ENCODE data around the gene GGA2.

The GGA2 gene

GRCh38 chr16:23420011-23420410, 90.3 kb downstream of the GGA2 start:
- DNase-seq (ENCODE audit: low read depth), result peak; percentile 70
- H3K4me3 ChIP-seq (ENCODE audit: low read depth, low read length), result no peak overlapping the region
- no peak for TF ChIP-seq CTCF (conservative IDR thresholded peaks at IDR 0.05; ENCODE audit: low read depth, low read length)

- H3K4me3 ChIP-seq (ENCODE audit: low read depth, low read length), result no peak overlapping the region
- no peak for DNase-seq (ENCODE audit: low read depth)
- no peak for TF ChIP-seq CTCF (conservative IDR thresholded peaks at IDR 0.05; ENCODE audit: low read depth, low read length)
Observed at GRCh38 chr16:23416816-23417215, 93.5 kb downstream of the GGA2 start.

GRCh38 chr16:23414731-23415130, 95.6 kb downstream of the GGA2 start:
- no peak overlapping the region for H3K4me3 ChIP-seq (ENCODE audit: low read depth, low read length)
- DNase-seq (ENCODE audit: low read depth), result no peak
- TF ChIP-seq CTCF (conservative IDR thresholded peaks at IDR 0.05; ENCODE audit: low read depth, low read length), result no peak
